Skeletal muscle tissue (tissue), 2 donors: ENCODE results near the gene C12orf57. TPM values are rescaled to one million over a fixed set of nuclear protein-coding genes. Genes with fewer than 3 reads are reported as not detected.
A peak's percentile ranks its signal among the peaks of the same experiment; 100 is the strongest.

Source experiments
- small RNA-seq: library from RNA; depleted of rRNA; stranded (forward); fragments of <200 nt; gene quantifications from one replicate; pipeline ENCODE3, GENCODE V24; 2014
- total RNA-seq: library from RNA; depleted of rRNA; stranded (reverse); fragments of >200 nt; gene quantifications from one replicate; pipeline ENCODE4 v1.2.3, GENCODE V29; 2014

The C12orf57 gene
- total RNA-seq, 1 donor from 2014 or later = 205 TPM

Small RNA genes within 50 kb of the gene (small RNA-seq; reads per million reads assigned to genes)
- 19.2 reads per million, percentile 93 among the genes with 10 or more reads in this experiment for gene MIR141
- gene MIR200C = 2.2 reads per million, percentile 86 among the genes with 10 or more reads in this experiment
- gene RNU7-1 = not detected
- 0.09 reads per million for gene SCARNA12

Other genes with a start within 250 kb of the C12orf57 start
- gene PIANP, start 243.2 kb upstream of the C12orf57 start, total RNA-seq = under 0.01 TPM
- gene COPS7A, start 220.0 kb upstream of the C12orf57 start, total RNA-seq = 30.8 TPM
- 73.6 TPM for gene MLF2, start 190.9 kb upstream of the C12orf57 start, total RNA-seq
- 40.2 TPM for gene PTMS, start 177.7 kb upstream of the C12orf57 start, total RNA-seq
- not detected for gene LAG3, start 171.5 kb upstream of the C12orf57 start, total RNA-seq
- gene CD4, start 154.5 kb upstream of the C12orf57 start, total RNA-seq = 6.8 TPM
- gene GPR162, start 122.2 kb upstream of the C12orf57 start, total RNA-seq = 8.9 TPM
- 19.8 TPM for gene P3H3, start 115.6 kb upstream of the C12orf57 start, total RNA-seq
- gene GNB3, start 103.1 kb upstream of the C12orf57 start, total RNA-seq = 3.7 TPM
- 3.1 TPM for gene CDCA3, start 92.7 kb upstream of the C12orf57 start, total RNA-seq
- gene USP5, start 91.9 kb upstream of the C12orf57 start, total RNA-seq = 61.6 TPM
- 1,878 TPM for gene TPI1, start 76.5 kb upstream of the C12orf57 start, total RNA-seq
- gene SPSB2, start 70.7 kb upstream of the C12orf57 start, total RNA-seq = 3.1 TPM
- 12.5 TPM for gene LRRC23, start 39.2 kb upstream of the C12orf57 start, total RNA-seq
- 2.6 TPM for gene ENO2, start 29.4 kb upstream of the C12orf57 start, total RNA-seq
- 7.3 TPM for gene ATN1, start 16.1 kb upstream of the C12orf57 start, total RNA-seq
- not detected for gene RNU7-1, start 206 bp upstream of the C12orf57 start, total RNA-seq
- gene PTPN6, start 7.3 kb downstream of the C12orf57 start, total RNA-seq = 7.8 TPM
- 273 TPM for gene PHB2, start 26.6 kb downstream of the C12orf57 start, total RNA-seq
- gene EMG1, start 26.9 kb downstream of the C12orf57 start, total RNA-seq = 28.2 TPM
- gene LPCAT3, start 74.5 kb downstream of the C12orf57 start, total RNA-seq = 14.6 TPM
- 89.8 TPM for gene C1S, start 116.7 kb downstream of the C12orf57 start, total RNA-seq
- gene C1R, start 148.4 kb downstream of the C12orf57 start, total RNA-seq = 76.7 TPM
- gene C1RL, start 165.2 kb downstream of the C12orf57 start, total RNA-seq = 10.4 TPM
- not detected for gene RBP5, start 184.9 kb downstream of the C12orf57 start, total RNA-seq
- 15.1 TPM for gene CLSTN3, start 186.3 kb downstream of the C12orf57 start, total RNA-seq
- gene PEX5, start 245.7 kb downstream of the C12orf57 start, total RNA-seq = 39.7 TPM